Measurements from ENCODE around the gene VPS4A. TPM values are rescaled to one million over a fixed set of nuclear protein-coding genes. Genes with fewer than 3 reads are reported as not detected.

VPS4A gene
- total RNA-seq, 1 donor from 2014 or later = 28.9 TPM

GRCh38 chr16:69324585-69325253 is 13.6 kb downstream of the VPS4A start:
- no peak overlapping the region for H3K27ac Mint-ChIP-seq (ENCODE audit: unreplicated experiment)
- Histone ChIP-seq H4K20me1 (ENCODE audit: insufficient read depth, low read length) (peaks cover 88% of the 10 kb centered on the region), H2AFZ (ENCODE audit: low read depth, low read length) (no peak overlapping the region), H3K4me1 (ENCODE audit: insufficient read depth, low read length) (peaks cover 21% of the 10 kb centered on the region), H3K27ac (ENCODE audit: low read depth, low read length) (no peak overlapping the region), H3K27me3 (ENCODE audit: insufficient read depth, low read length) (no peaks in the 10 kb centered on the region), H3K79me2 (ENCODE audit: insufficient read depth, low read length) (peaks cover 87% of the 10 kb centered on the region), H3K4me2 (ENCODE audit: low read length) (no peak overlapping the region), H3K4me3 (ENCODE audit: insufficient read depth, low read depth, low read length) (no peak overlapping the region), H3K9me3 (ENCODE audit: insufficient read depth, low read depth, low read length) (no peaks in the 10 kb centered on the region), H3K9ac (ENCODE audit: low read length) (no peak overlapping the region), H3K36me3 (ENCODE audit: insufficient read depth, low read length) (peaks cover 55% of the 10 kb centered on the region)
- H3K4me3 Mint-ChIP-seq (ENCODE audit: unreplicated experiment) = no peak overlapping the region
- H3K9me3 Mint-ChIP-seq (ENCODE audit: unreplicated experiment) = no peaks in the 10 kb centered on the region
- no peak for FAIRE-seq
- H3K36me3 Mint-ChIP-seq (ENCODE audit: low read depth, unreplicated experiment) = peaks cover 30% of the 10 kb centered on the region
- no peaks in the 10 kb centered on the region for H3K27me3 Mint-ChIP-seq (ENCODE audit: low read depth, unreplicated experiment)
- TF ChIP-seq EZH2 (IDR thresholded peaks at IDR 0.05; ENCODE audit: insufficient read depth, low read length) = no peak
- TF ChIP-seq, protein P1, sequence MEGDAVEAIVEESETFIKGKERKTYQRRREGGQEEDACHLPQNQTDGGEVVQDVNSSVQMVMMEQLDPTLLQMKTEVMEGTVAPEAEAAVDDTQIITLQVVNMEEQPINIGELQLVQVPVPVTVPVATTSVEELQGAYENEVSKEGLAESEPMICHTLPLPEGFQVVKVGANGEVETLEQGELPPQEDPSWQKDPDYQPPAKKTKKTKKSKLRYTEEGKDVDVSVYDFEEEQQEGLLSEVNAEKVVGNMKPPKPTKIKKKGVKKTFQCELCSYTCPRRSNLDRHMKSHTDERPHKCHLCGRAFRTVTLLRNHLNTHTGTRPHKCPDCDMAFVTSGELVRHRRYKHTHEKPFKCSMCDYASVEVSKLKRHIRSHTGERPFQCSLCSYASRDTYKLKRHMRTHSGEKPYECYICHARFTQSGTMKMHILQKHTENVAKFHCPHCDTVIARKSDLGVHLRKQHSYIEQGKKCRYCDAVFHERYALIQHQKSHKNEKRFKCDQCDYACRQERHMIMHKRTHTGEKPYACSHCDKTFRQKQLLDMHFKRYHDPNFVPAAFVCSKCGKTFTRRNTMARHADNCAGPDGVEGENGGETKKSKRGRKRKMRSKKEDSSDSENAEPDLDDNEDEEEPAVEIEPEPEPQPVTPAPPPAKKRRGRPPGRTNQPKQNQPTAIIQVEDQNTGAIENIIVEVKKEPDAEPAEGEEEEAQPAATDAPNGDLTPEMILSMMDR (IDR thresholded peaks at IDR 0.05; ENCODE audit: insufficient read depth, low read depth, low read length) = no peak
- no peak for DNase-seq (ENCODE audit: low read depth)
- peaks cover 18% of the 10 kb centered on the region for H3K4me1 Mint-ChIP-seq (ENCODE audit: low read depth, unreplicated experiment)

DNA sequence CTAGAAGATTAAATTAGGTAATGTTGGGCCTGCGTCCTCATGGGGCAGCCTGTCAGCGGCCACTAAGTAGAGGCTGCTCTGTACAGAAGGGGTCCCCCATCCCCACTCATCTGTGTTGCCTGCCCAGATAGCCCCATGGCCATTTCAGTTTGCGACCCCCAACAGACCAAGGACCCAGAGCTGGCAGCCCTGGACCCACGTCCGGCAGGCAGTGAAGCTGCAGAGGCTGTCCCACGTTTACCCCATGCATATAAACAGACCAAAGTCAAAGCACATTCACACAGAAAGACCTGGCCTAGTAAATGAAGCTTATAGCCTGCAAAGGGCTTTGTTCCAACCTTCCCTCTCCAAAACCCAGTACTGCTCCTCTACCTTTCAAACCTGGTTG is 14.6 kb downstream of the VPS4A start:
- peaks cover 52% of the 10 kb centered on the region for H3K36me3 ChIP-seq (ENCODE audit: insufficient read depth, low read length)
- peaks cover 29% of the 10 kb centered on the region for H3K36me3 Mint-ChIP-seq (ENCODE audit: low read depth, unreplicated experiment)
- TF ChIP-seq, protein P1 (IDR thresholded peaks at IDR 0.05; ENCODE audit: insufficient read depth, low read depth, low read length) = no peak
- TF ChIP-seq EZH2 (IDR thresholded peaks at IDR 0.05; ENCODE audit: insufficient read depth, low read length) = no peak
- no peaks in the 10 kb centered on the region for H3K27me3 ChIP-seq (ENCODE audit: insufficient read depth, low read length)
- H3K4me1 ChIP-seq (ENCODE audit: insufficient read depth, low read length) = peaks cover 23% of the 10 kb centered on the region
- H3K9ac ChIP-seq (ENCODE audit: low read length) = no peak overlapping the region
- no peaks in the 10 kb centered on the region for H3K27me3 Mint-ChIP-seq (ENCODE audit: low read depth, unreplicated experiment)
- H2AFZ ChIP-seq (ENCODE audit: low read depth, low read length) = no peak overlapping the region
- H3K4me2 ChIP-seq (ENCODE audit: low read length) = peak overlapping the region; percentile 17
- H3K9me3 ChIP-seq (ENCODE audit: insufficient read depth, low read depth, low read length) = no peaks in the 10 kb centered on the region
- no peak for DNase-seq (ENCODE audit: low read depth)
- H3K79me2 ChIP-seq (ENCODE audit: insufficient read depth, low read length) = peaks cover 91% of the 10 kb centered on the region
- H3K4me1 Mint-ChIP-seq (ENCODE audit: low read depth, unreplicated experiment) = peaks cover 18% of the 10 kb centered on the region
- H3K9me3 Mint-ChIP-seq (ENCODE audit: unreplicated experiment) = no peaks in the 10 kb centered on the region
- no peak overlapping the region for H3K4me3 Mint-ChIP-seq (ENCODE audit: unreplicated experiment)
- no peak overlapping the region for H3K4me3 ChIP-seq (ENCODE audit: insufficient read depth, low read depth, low read length)
- H3K27ac Mint-ChIP-seq (ENCODE audit: unreplicated experiment) = no peak overlapping the region
- no peak overlapping the region for H3K27ac ChIP-seq (ENCODE audit: low read depth, low read length)
- H4K20me1 ChIP-seq (ENCODE audit: insufficient read depth, low read length) = peaks cover 83% of the 10 kb centered on the region
- FAIRE-seq = no peak

GRCh38 chr16:69326172-69326873 is 15.2 kb downstream of the VPS4A start:
- DNase-seq (ENCODE audit: low read depth) (no peak), FAIRE-seq (no peak)
- Histone ChIP-seq H3K4me3 (ENCODE audit: insufficient read depth, low read depth, low read length) (no peak overlapping the region), H2AFZ (ENCODE audit: low read depth, low read length) (no peak overlapping the region), H3K4me1 (ENCODE audit: insufficient read depth, low read length) (peaks cover 28% of the 10 kb centered on the region), H3K36me3 (ENCODE audit: insufficient read depth, low read length) (peaks cover 49% of the 10 kb centered on the region), H3K27me3 (ENCODE audit: insufficient read depth, low read length) (no peaks in the 10 kb centered on the region), H3K27ac (ENCODE audit: low read depth, low read length) (no peak overlapping the region), H3K4me2 (ENCODE audit: low read length) (peak overlapping the region; percentile 17), H4K20me1 (ENCODE audit: insufficient read depth, low read length) (peaks cover 77% of the 10 kb centered on the region), H3K9ac (ENCODE audit: low read length) (no peak overlapping the region), H3K9me3 (ENCODE audit: insufficient read depth, low read depth, low read length) (no peaks in the 10 kb centered on the region), H3K79me2 (ENCODE audit: insufficient read depth, low read length) (peaks cover 89% of the 10 kb centered on the region)
- H3K27ac Mint-ChIP-seq (ENCODE audit: unreplicated experiment) = no peak overlapping the region
- peaks cover 25% of the 10 kb centered on the region for H3K36me3 Mint-ChIP-seq (ENCODE audit: low read depth, unreplicated experiment)
- H3K9me3 Mint-ChIP-seq (ENCODE audit: unreplicated experiment) = no peaks in the 10 kb centered on the region
- TF ChIP-seq, protein P1 (IDR thresholded peaks at IDR 0.05; ENCODE audit: insufficient read depth, low read depth, low read length) = no peak
- no peak for TF ChIP-seq EZH2 (IDR thresholded peaks at IDR 0.05; ENCODE audit: insufficient read depth, low read length)
- H3K4me1 Mint-ChIP-seq (ENCODE audit: low read depth, unreplicated experiment) = peaks cover 20% of the 10 kb centered on the region
- H3K4me3 Mint-ChIP-seq (ENCODE audit: unreplicated experiment) = peak overlapping the region; percentile 14
- no peaks in the 10 kb centered on the region for H3K27me3 Mint-ChIP-seq (ENCODE audit: low read depth, unreplicated experiment)

Measured in astrocyte (in vitro differentiated cells and primary cell).